Panc1 (cell line): ENCODE data around the gene CEBPZ. TPM values are rescaled to one million over a fixed set of nuclear protein-coding genes. Genes with fewer than 3 reads are reported as not detected.

Experiments
- ATAC-seq: fragments of 200-7000 bp; cut with Tn5 transposase; 2 replicates; pipeline ENCODE4 v1.9.1; 2020; ENCODE audit warnings: mild to moderate bottlenecking, moderate library complexity
- BruUV-seq: library from RNA; stranded (reverse); fragments of 400-500 nt; replicated peaks from 2 replicates; lab custom pipeline; 2021; lab: Mats Ljungman, UMichigan
- CTCF ChIA-PET: fragments of 300-600 bp; sonication (Branson Sonifier 250); formaldehyde crosslinking; loops from one replicate; lab custom pipeline; 2022; ENCODE audit warnings: antibody characterized with exemption; lab: Charles Lee
- POLR2A ChIA-PET: fragments of 300-600 bp; sonication (Branson Sonifier 250); formaldehyde crosslinking; loops from one replicate; lab custom pipeline; 2022; ENCODE audit warnings: antibody characterized with exemption; lab: Charles Lee
- DNase-seq: peaks from one replicate; pipeline ENCODE4 v3.0.0-alpha.2; 2010; ENCODE audit warnings: low read depth, low spot score
- H3K27ac ChIP-seq: 2 replicates; pipeline ENCODE4 v1.5.1; 2011; ENCODE audit warnings: mild to moderate bottlenecking, low read length, inconsistent platforms
- H3K27me3 ChIP-seq: fragments of 200-500 bp; sonication (Bioruptor generic); 2 replicates; pipeline ENCODE4 v1.6.0; 2014; ENCODE audit warnings: low read length, inconsistent platforms; ENCODE audit not compliant: control insufficient read depth, insufficient read depth
- H3K36me3 ChIP-seq: fragments of 200-500 bp; sonication (Bioruptor generic); 2 replicates; pipeline ENCODE4 v1.5.1; 2014; ENCODE audit warnings: inconsistent platforms, mild to moderate bottlenecking, low read length, moderate library complexity; ENCODE audit not compliant: control insufficient read depth, insufficient read depth
- H3K4me1 ChIP-seq: 2 replicates; pipeline ENCODE4 v1.5.1; 2011; ENCODE audit warnings: inconsistent platforms, mild to moderate bottlenecking, low read length, moderate library complexity; ENCODE audit not compliant: control insufficient read depth, insufficient read depth
- H3K4me3 ChIP-seq, 2 experiments: 2 replicates each; pipeline ENCODE4 v1.5.1; 2011 to 2012; ENCODE audit warnings: low read depth in 2 of 2, low read length in 2 of 2, mild to moderate bottlenecking in 2 of 2, inconsistent platforms in 1 of 2, moderate library complexity in 1 of 2
- H3K9me3 ChIP-seq: fragments of 200-500 bp; sonication (Bioruptor generic); 2 replicates; pipeline ENCODE4 v1.5.1; 2014; ENCODE audit warnings: low read depth, mild to moderate bottlenecking, inconsistent platforms, low read length, moderate library complexity; ENCODE audit not compliant: control insufficient read depth, insufficient read depth
- CTCF ChIP-seq: fragments of 450-650 bp; IDR thresholded peaks from 2 replicates; pipeline ENCODE4 v1.5.1; 2017; ENCODE audit warnings: mild to moderate bottlenecking
- POLR2AphosphoS5 ChIP-seq: IDR thresholded peaks from 2 replicates; pipeline ENCODE4 v1.6.1; 2012; ENCODE audit warnings: mild to moderate bottlenecking, low read depth, low read length, moderate library complexity
- REST ChIP-seq, 2 experiments: IDR thresholded peaks; 2 replicates each; pipeline ENCODE4 v1.6.1; 2011 to 2012; ENCODE audit warnings: low read depth in 2 of 2, control low read depth in 1 of 2, low read length in 1 of 2, mild to moderate bottlenecking in 1 of 2, moderate library complexity in 1 of 2; ENCODE audit not compliant: insufficient read depth in 1 of 2
- SIN3A ChIP-seq: IDR thresholded peaks from 2 replicates; pipeline ENCODE4 v1.6.1; 2012; ENCODE audit warnings: low read depth, mild to moderate bottlenecking, low read length, moderate library complexity, borderline replicate concordance; ENCODE audit not compliant: insufficient read depth
- TCF7L2 ChIP-seq: IDR thresholded peaks from 2 replicates; pipeline ENCODE4 v1.6.1; 2011; ENCODE audit warnings: mild to moderate bottlenecking, low read depth, low read length, inconsistent platforms
- in situ Hi-C: cut with HindIII; loops from 2 replicates; pipeline ENCODE4 v1.10.0; 2016; ENCODE audit warnings: low sequenced_read_pairs, low pct_unique_long_range_greater_than_20kb
- intact Hi-C: fragments of 100-400 bp; cut with micrococcal nuclease; formaldehyde crosslinking; loops from one replicate; pipeline ENCODE4 v1.10.0; 2022; ENCODE audit not compliant: unreplicated experiment
- total RNA-seq: library from RNA; stranded (reverse); gene quantifications from one replicate; pipeline ENCODE4 v1.2.1, GENCODE V29; 2021; ENCODE audit not compliant: unreplicated experiment

The CEBPZ gene
- total RNA-seq, 1 experiment from 2014 or later, result 63.8 TPM

GRCh38 chr2:37224063-37224462 is 7.3 kb downstream of the CEBPZ start:
- intact Hi-C loops, result no loop called here
- CTCF ChIA-PET, result no interaction called here
- no TSS peak for BruUV-seq

GRCh38 chr2:37223131-37223530 is 8.3 kb downstream of the CEBPZ start:
- ATAC-seq, result no peak
- no TSS peak for BruUV-seq
- ChIA-PET CTCF (no interaction called here), POLR2A (no interaction called here)
- Histone ChIP-seq H3K4me3 (no peak overlapping the region), H3K36me3 (peaks cover 30% of the 10 kb centered on the region), H3K9me3 (no peaks in the 10 kb centered on the region), H3K27me3 (no peaks in the 10 kb centered on the region), H3K27ac (no peak overlapping the region), H3K4me1 (no peaks in the 10 kb centered on the region)
- TF ChIP-seq TCF7L2 (no peak), CTCF (no peak), SIN3A (no peak), REST (IDR thresholded peaks at IDR 0.05; ENCODE audit: insufficient read depth in 1 of 2, low read depth in 2 of 2, low read length in 1 of 2) (no peak), POLR2AphosphoS5 (no peak)
- in situ Hi-C loops, result no loop called here
- no peak for DNase-seq
- intact Hi-C loops, result no loop called here

More at GRCh38 chr2:37224063-37224462, 7.3 kb downstream of the CEBPZ start:
- Histone ChIP-seq H3K9me3 (no peaks in the 10 kb centered on the region), H3K36me3 (peaks cover 36% of the 10 kb centered on the region), H3K27me3 (no peaks in the 10 kb centered on the region), H3K4me3 (no peak overlapping the region), H3K4me1 (no peaks in the 10 kb centered on the region), H3K27ac (no peak overlapping the region)
- in situ Hi-C loops, result no loop called here
- POLR2A ChIA-PET, result interaction anchor here (0.6 kb wide), 1 partner anchor 665 kb away, joined by 4 read pairs; no protein-coding TSS in a partner anchor
- DNase-seq (no peak), ATAC-seq (no peak)
- TF ChIP-seq SIN3A (no peak), REST (IDR thresholded peaks at IDR 0.05; ENCODE audit: insufficient read depth in 1 of 2, low read depth in 2 of 2, low read length in 1 of 2) (peak in 1 of 2 experiments; percentile 60; a peak in 2 of 4 replicates), POLR2AphosphoS5 (no peak), TCF7L2 (no peak)
